GM12891 (cell line): ENCODE data around the gene PRR14L.

Experiments
- PAX5 ChIP-seq: IDR thresholded peaks from 2 replicates; pipeline ENCODE4 v1.6.1; 2011; ENCODE audit warnings: low read length, moderate library complexity, mild to moderate bottlenecking; ENCODE audit not compliant: insufficient read depth, severe bottlenecking
- POLR2A ChIP-seq: IDR thresholded peaks from 2 replicates; pipeline ENCODE4 v1.6.1; 2011; ENCODE audit warnings: low read depth, low read length, control low read depth
- POLR2AphosphoS5 ChIP-seq: IDR thresholded peaks from 2 replicates; pipeline ENCODE4 v1.6.1; 2011; ENCODE audit warnings: low read depth, low read length, control low read depth
- SPI1 ChIP-seq: IDR thresholded peaks from 2 replicates; pipeline ENCODE4 v1.6.1; 2011; ENCODE audit warnings: low read depth, low read length, control low read depth
- TAF1 ChIP-seq: IDR thresholded peaks from 2 replicates; pipeline ENCODE4 v1.6.1; 2011; ENCODE audit warnings: low read depth, low read length, control low read depth

DNA sequence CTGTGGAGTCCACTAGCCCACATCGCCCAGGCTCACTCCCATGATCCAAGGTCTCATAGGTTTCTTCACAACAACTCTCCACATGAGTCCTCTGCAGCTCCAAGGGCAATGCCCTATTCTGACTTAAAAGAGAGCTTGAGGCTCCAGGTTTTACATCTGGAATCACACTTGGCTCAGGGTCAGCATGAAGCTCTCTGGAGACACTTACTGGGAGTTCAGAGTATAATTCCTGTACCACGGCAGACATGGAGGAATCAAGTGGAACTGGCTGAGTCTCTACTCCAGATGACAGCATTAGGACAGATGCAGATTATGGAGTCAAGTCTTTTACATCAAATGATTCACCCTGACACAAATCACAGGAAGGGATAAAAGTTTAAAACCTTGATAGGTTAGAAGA lies 11.4 kb downstream of the PRR14L start:
- no peak for TF ChIP-seq POLR2AphosphoS5
- no peak for TF ChIP-seq POLR2A
- TF ChIP-seq TAF1 = no peak
- TF ChIP-seq PAX5 = no peak
- no peak for TF ChIP-seq SPI1
